GM23338 (cell line): Measurements from ENCODE around the gene KCNN2. TPM values are rescaled to one million over a fixed set of nuclear protein-coding genes. Genes with fewer than 3 reads are reported as not detected.

Experiments used
- ATAC-seq: fragments of 200-7000 bp; cut with Tn5 transposase; 3 replicates; pipeline ENCODE4 v1.9.1; 2020
- DNase-seq: peaks from one replicate; pipeline ENCODE4 v3.0.0-alpha.2; 2015; ENCODE audit warnings: low spot score
- H2AFZ ChIP-seq: fragments of 200-600 bp; sonication (generic); 2 replicates; pipeline ENCODE4 v1.8.0; 2016; ENCODE audit warnings: antibody characterized with exemption, mild to moderate bottlenecking, moderate library complexity
- H3F3A ChIP-seq: fragments of 200-600 bp; sonication (generic); replicated peaks from 2 replicates; pipeline ENCODE4 v1.8.0; 2017; ENCODE audit warnings: antibody characterized with exemption, mixed run types, low read depth
- H3K27ac ChIP-seq: fragments of 200-600 bp; sonication (generic); 2 replicates; pipeline ENCODE4 v1.6.1; 2016; ENCODE audit warnings: low read depth
- H3K27me3 ChIP-seq: fragments of 200-600 bp; sonication (generic); 2 replicates; pipeline ENCODE4 v1.8.0; 2016; ENCODE audit warnings: mild to moderate bottlenecking, mixed run types, moderate library complexity; ENCODE audit not compliant: insufficient read depth
- H3K36me3 ChIP-seq: fragments of 200-600 bp; sonication (generic); 2 replicates; pipeline ENCODE4 v1.8.0; 2016; ENCODE audit warnings: mild to moderate bottlenecking; ENCODE audit not compliant: insufficient read depth
- H3K4me1 ChIP-seq: fragments of 200-600 bp; sonication (generic); 2 replicates; pipeline ENCODE4 v1.8.0; 2016; ENCODE audit warnings: mild to moderate bottlenecking, moderate library complexity; ENCODE audit not compliant: insufficient read depth
- H3K4me2 ChIP-seq: fragments of 200-600 bp; sonication (generic); 2 replicates; pipeline ENCODE4 v1.7.1; 2017; ENCODE audit warnings: mixed run types
- H3K4me3 ChIP-seq: fragments of 200-600 bp; sonication (generic); 2 replicates; pipeline ENCODE4 v1.6.1; 2016; ENCODE audit warnings: mixed run types
- H3K79me2 ChIP-seq: fragments of 200-600 bp; sonication (generic); replicated peaks from 2 replicates; pipeline ENCODE4 v1.8.0; 2017; ENCODE audit warnings: mild to moderate bottlenecking; ENCODE audit not compliant: insufficient read depth
- H3K9me2 ChIP-seq: fragments of 200-600 bp; sonication (generic); 2 replicates; pipeline ENCODE4 v1.8.0; 2017; ENCODE audit not compliant: insufficient read depth
- H4K20me1 ChIP-seq: fragments of 200-600 bp; sonication (generic); replicated peaks from 2 replicates; pipeline ENCODE4 v1.8.0; 2017; ENCODE audit warnings: mild to moderate bottlenecking; ENCODE audit not compliant: insufficient read depth
- H3K27ac Mint-ChIP-seq: 2 replicates; pipeline ENCODE4 v1.8.0; 2020; ENCODE audit warnings: inconsistent platforms, mild to moderate bottlenecking, moderate library complexity, mixed read lengths
- H3K27me3 Mint-ChIP-seq: 3 replicates; pipeline ENCODE4 v1.8.0; 2022; ENCODE audit warnings: low read depth, mild to moderate bottlenecking, moderate library complexity, mixed read lengths, inconsistent platforms; ENCODE audit not compliant: insufficient read depth, poor library complexity
- H3K36me3 Mint-ChIP-seq: 3 replicates; pipeline ENCODE4 v1.8.0; 2021; ENCODE audit warnings: low read depth, mild to moderate bottlenecking, inconsistent platforms, moderate library complexity, mixed read lengths
- H3K4me1 Mint-ChIP-seq: 3 replicates; pipeline ENCODE4 v1.8.0; 2020; ENCODE audit warnings: mild to moderate bottlenecking, inconsistent platforms, mixed read lengths
- H3K4me3 Mint-ChIP-seq: 3 replicates; pipeline ENCODE4 v1.8.0; 2021; ENCODE audit warnings: moderate library complexity, mild to moderate bottlenecking, inconsistent platforms, mixed read lengths
- H3K9me3 Mint-ChIP-seq: 3 replicates; pipeline ENCODE4 v1.8.0; 2020; ENCODE audit warnings: moderate library complexity, mild to moderate bottlenecking, inconsistent platforms, mixed read lengths
- CREB1 ChIP-seq: fragments of 250-450 bp; sonication (Bioruptor Pico); IDR thresholded peaks from 2 replicates; pipeline ENCODE4 v1.5.0; 2020; ENCODE audit warnings: low read depth, mild to moderate bottlenecking, moderate library complexity
- CTCF ChIP-seq, 2 experiments: fragments of 200-600 bp in 1 of 2; sonication (generic) in 1 of 2; conservative IDR thresholded peaks; 2 replicates each; pipeline versions ENCODE4 v1.5.1 to v1.6.1; 2016 to 2017; ENCODE audit warnings: antibody characterized with exemption in 2 of 2, low read depth in 2 of 2, mild to moderate bottlenecking in 2 of 2, moderate library complexity in 1 of 2
- ETS1 ChIP-seq: IDR thresholded peaks from 2 replicates; pipeline ENCODE4 v1.6.1; 2016; ENCODE audit warnings: antibody characterized with exemption
- EZH2 ChIP-seq: fragments of 200-600 bp; sonication (generic); IDR thresholded peaks from one replicate; pipeline ENCODE4 v1.8.0; 2017; ENCODE audit warnings: antibody characterized with exemption, mild to moderate bottlenecking, low read depth; ENCODE audit not compliant: unreplicated experiment
- EZH2phosphoT487 ChIP-seq: fragments of 200-600 bp; sonication (generic); IDR thresholded peaks from one replicate; pipeline ENCODE4 v1.8.1; 2018; ENCODE audit warnings: antibody characterized with exemption; ENCODE audit not compliant: unreplicated experiment
- JUNB ChIP-seq: IDR thresholded peaks from one replicate; pipeline ENCODE4 v1.6.1; 2016; ENCODE audit warnings: antibody characterized with exemption; ENCODE audit not compliant: unreplicated experiment
- NANOG ChIP-seq: IDR thresholded peaks from 2 replicates; pipeline ENCODE4 v1.6.1; 2016; ENCODE audit warnings: antibody characterized with exemption, borderline replicate concordance
- POLR2AphosphoS5 ChIP-seq: IDR thresholded peaks from 2 replicates; pipeline ENCODE4 v1.6.1; 2016; ENCODE audit warnings: antibody characterized with exemption, low read depth
- REST ChIP-seq: IDR thresholded peaks from one replicate; pipeline ENCODE4 v1.6.1; 2018; ENCODE audit warnings: antibody characterized with exemption; ENCODE audit not compliant: unreplicated experiment
- STAT1 ChIP-seq: IDR thresholded peaks from one replicate; pipeline ENCODE4 v1.6.1; 2016; ENCODE audit warnings: antibody characterized with exemption; ENCODE audit not compliant: unreplicated experiment
- ZNF114 ChIP-seq: fragments of 250-450 bp; sonication (Bioruptor Pico); IDR thresholded peaks from 2 replicates; pipeline ENCODE4 v1.5.0; 2020; ENCODE audit warnings: mild to moderate bottlenecking, moderate library complexity
- ZNF331 ChIP-seq: fragments of 250-450 bp; sonication (Bioruptor Pico); IDR thresholded peaks from 2 replicates; pipeline ENCODE4 v1.5.0; 2020; ENCODE audit warnings: low read depth, mild to moderate bottlenecking, moderate library complexity
- ZNF462 ChIP-seq: fragments of 250-450 bp; sonication (Bioruptor Pico); IDR thresholded peaks from 2 replicates; pipeline ENCODE4 v1.5.0; 2020; ENCODE audit warnings: mild to moderate bottlenecking, moderate library complexity
- polyA plus RNA-seq: library from polyadenylated mRNA; unstranded; fragments of >200 nt; fragmentation: Nextera tagmentation; extraction: Ambion mirVana; gene quantifications from 2 replicates; pipeline ENCODE4 v1.2.1, GENCODE V29; 2016
- total RNA-seq: library from RNA; depleted of rRNA; stranded (reverse); fragments of >200 nt; shearing (Covaris generic); gene quantifications from 2 replicates; pipeline ENCODE4 v1.2.3, GENCODE V29; 2014

Gene KCNN2
- total and polyA plus RNA-seq, 2 experiments from 2014 or later: 14.7 to 15.9 TPM

- TF ChIP-seq ZNF462 (CRISPR knock-in tag): no peak
- no peak for TF ChIP-seq EZH2
Observed at GRCh38 chr5:114477816-114478334, 116.0 kb downstream of the KCNN2 start (continued).

GRCh38 chr5:114500756-114501155 lies 138.9 kb downstream of the KCNN2 start:
- Mint-ChIP-seq H3K36me3 (peaks cover 12% of the 10 kb centered on the region), H3K27ac (no peak overlapping the region), H3K4me3 (no peak overlapping the region), H3K9me3 (no peaks in the 10 kb centered on the region), H3K4me1 (no peaks in the 10 kb centered on the region), H3K27me3 (no peaks in the 10 kb centered on the region)
- Histone ChIP-seq H3K9me2 (no peaks in the 10 kb centered on the region), H4K20me1 (no peaks in the 10 kb centered on the region), H3K79me2 (no peaks in the 10 kb centered on the region), H3K4me3 (no peak overlapping the region), H3K4me2 (no peak overlapping the region), H3K4me1 (no peaks in the 10 kb centered on the region), H2AFZ (no peak overlapping the region), H3K36me3 (peaks cover 5% of the 10 kb centered on the region; the same call in 1 of the 2 replicates), H3F3A (no peaks in the 10 kb centered on the region), H3K27ac (no peak overlapping the region), H3K27me3 (no peaks in the 10 kb centered on the region)
- ATAC-seq: no peak
- DNase-seq: no peak
- no peak for TF ChIP-seq CREB1 (CRISPR knock-in tag)
- no peak for TF ChIP-seq ZNF114 (CRISPR knock-in tag)
- TF ChIP-seq CTCF (conservative IDR thresholded peaks at IDR 0.05; ENCODE audit: low read depth in 2 of 2): no peak
- TF ChIP-seq EZH2phosphoT487: no peak
- no peak for TF ChIP-seq JUNB
- no peak for TF ChIP-seq POLR2AphosphoS5
- no peak for TF ChIP-seq EZH2
- no peak for TF ChIP-seq ZNF331 (CRISPR knock-in tag)
- TF ChIP-seq ETS1: no peak
- no peak for TF ChIP-seq NANOG
- TF ChIP-seq REST: no peak
- no peak for TF ChIP-seq STAT1
